ENCODE results near the gene WNT6.

The WNT6 gene

DNA sequence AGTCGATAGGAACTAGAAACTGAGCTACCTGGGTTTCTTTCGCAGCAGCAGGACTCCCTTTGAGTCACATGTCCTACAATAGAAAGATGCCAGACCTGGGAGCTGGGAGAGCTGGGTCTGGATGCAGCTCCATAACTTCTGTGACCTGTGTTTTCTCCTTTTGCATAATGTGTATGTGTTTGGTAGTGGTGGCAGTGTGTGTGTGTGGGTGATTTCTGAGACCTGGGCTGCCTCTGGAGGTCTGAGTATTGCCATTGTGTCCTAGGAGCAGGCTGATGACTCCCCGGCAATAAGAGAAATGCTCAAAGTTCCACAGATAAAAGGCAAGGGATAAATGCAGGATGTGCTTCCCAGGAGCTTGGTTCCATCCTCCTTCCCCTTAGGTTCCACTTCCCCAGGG is 27.5 kb downstream of the WNT6 start:
- TF ChIP-seq EZH2phosphoT487 (IDR thresholded peaks at IDR 0.05; ENCODE audit: low read length) (no peak), EZH2 (optimal IDR thresholded peaks at IDR 0.05; ENCODE audit: low read depth, low read length) (no peak), CTCF (IDR thresholded peaks at IDR 0.05; ENCODE audit: low read length) (no peak)
- Histone ChIP-seq H3F3A (ENCODE audit: insufficient read depth, low read length) (peaks cover 41% of the 10 kb centered on the region), H3K4me3 (ENCODE audit: low read length) (no peak overlapping the region), H3K79me2 (ENCODE audit: low read length) (peaks cover 62% of the 10 kb centered on the region), H3K36me3 (replicated peaks; ENCODE audit: insufficient read depth, low read length) (no peaks in the 10 kb centered on the region), H3K4me2 (ENCODE audit: low read depth, low read length) (peak overlapping the region; percentile 17), H3K9ac (ENCODE audit: low read length) (peak overlapping the region; percentile 55), H3K9me3 (replicated peaks; ENCODE audit: insufficient read depth, low read length) (no peaks in the 10 kb centered on the region), H3K4me1 (ENCODE audit: low read length) (peaks cover 66% of the 10 kb centered on the region), H4K20me1 (ENCODE audit: insufficient read depth, low read length) (no peaks in the 10 kb centered on the region), H3K27me3 (replicated peaks; ENCODE audit: insufficient read depth, low read length) (no peaks in the 10 kb centered on the region), H3K9me2 (replicated peaks; ENCODE audit: insufficient read depth, low read length) (no peaks in the 10 kb centered on the region), H2AFZ (ENCODE audit: low read length) (no peak overlapping the region), H3K27ac (ENCODE audit: low read length) (peak overlapping the region; percentile 86)
- no peak for DNase-seq

DNA sequence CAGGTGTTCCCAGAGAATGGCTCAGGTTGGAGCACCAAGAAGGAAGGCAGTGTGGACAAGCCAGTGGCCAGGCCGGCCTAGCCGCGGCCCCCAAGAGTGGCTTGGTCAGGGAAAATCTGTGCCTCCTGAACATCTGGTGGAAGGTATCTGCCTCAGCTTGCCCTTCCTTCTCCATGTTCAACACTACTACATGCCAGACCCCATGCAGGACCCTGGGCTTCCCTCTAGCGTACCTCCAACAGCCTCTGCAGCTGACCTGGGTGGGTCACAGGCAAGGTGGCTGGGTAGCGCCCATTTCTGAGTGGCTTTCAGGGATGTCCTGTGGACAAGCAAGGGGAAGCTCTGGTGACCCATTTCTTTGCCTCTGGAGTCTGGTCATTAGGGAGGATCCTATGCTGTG is 28.7 kb downstream of the WNT6 start:
- no peaks in the 10 kb centered on the region for H3K9me3 ChIP-seq (replicated peaks; ENCODE audit: insufficient read depth, low read length)
- H3K9me2 ChIP-seq (replicated peaks; ENCODE audit: insufficient read depth, low read length) = no peaks in the 10 kb centered on the region
- H3K4me3 ChIP-seq (ENCODE audit: low read length) = no peak overlapping the region
- no peak overlapping the region for H2AFZ ChIP-seq (ENCODE audit: low read length)
- no peak overlapping the region for H3K9ac ChIP-seq (ENCODE audit: low read length)
- peaks cover 31% of the 10 kb centered on the region for H3F3A ChIP-seq (ENCODE audit: insufficient read depth, low read length)
- H3K36me3 ChIP-seq (replicated peaks; ENCODE audit: insufficient read depth, low read length) = no peaks in the 10 kb centered on the region
- DNase-seq = no peak
- no peak overlapping the region for H3K4me2 ChIP-seq (ENCODE audit: low read depth, low read length)
- peaks cover 65% of the 10 kb centered on the region for H3K4me1 ChIP-seq (ENCODE audit: low read length)
- TF ChIP-seq EZH2phosphoT487 (IDR thresholded peaks at IDR 0.05; ENCODE audit: low read length) = no peak
- no peaks in the 10 kb centered on the region for H4K20me1 ChIP-seq (ENCODE audit: insufficient read depth, low read length)
- no peak overlapping the region for H3K27ac ChIP-seq (ENCODE audit: low read length)
- no peaks in the 10 kb centered on the region for H3K27me3 ChIP-seq (replicated peaks; ENCODE audit: insufficient read depth, low read length)
- H3K79me2 ChIP-seq (ENCODE audit: low read length) = peaks cover 55% of the 10 kb centered on the region

- TF ChIP-seq CTCF (IDR thresholded peaks at IDR 0.05; ENCODE audit: low read length) = no peak
- TF ChIP-seq EZH2 (optimal IDR thresholded peaks at IDR 0.05; ENCODE audit: low read depth, low read length) = no peak
- TF ChIP-seq EZH2phosphoT487 (IDR thresholded peaks at IDR 0.05; ENCODE audit: low read length) = no peak
These were observed 30.3 kb downstream of the WNT6 start for GRCh38 chr2:218889937-218890336.

GRCh38 chr2:218890369-218890768 is 30.8 kb downstream of the WNT6 start:
- no peaks in the 10 kb centered on the region for H4K20me1 ChIP-seq (ENCODE audit: insufficient read depth, low read length)
- peaks cover 53% of the 10 kb centered on the region for H3K79me2 ChIP-seq (ENCODE audit: low read length)
- no peak overlapping the region for H3K9ac ChIP-seq (ENCODE audit: low read length)
- no peaks in the 10 kb centered on the region for H3K9me3 ChIP-seq (replicated peaks; ENCODE audit: insufficient read depth, low read length)
- peaks cover 37% of the 10 kb centered on the region for H3F3A ChIP-seq (ENCODE audit: insufficient read depth, low read length)
- H3K27me3 ChIP-seq (replicated peaks; ENCODE audit: insufficient read depth, low read length) = no peaks in the 10 kb centered on the region
- H3K27ac ChIP-seq (ENCODE audit: low read length) = no peak overlapping the region
- H3K4me2 ChIP-seq (ENCODE audit: low read depth, low read length) = no peak overlapping the region
- no peak for TF ChIP-seq EZH2phosphoT487 (IDR thresholded peaks at IDR 0.05; ENCODE audit: low read length)
- TF ChIP-seq EZH2 (optimal IDR thresholded peaks at IDR 0.05; ENCODE audit: low read depth, low read length) = no peak
- H3K36me3 ChIP-seq (replicated peaks; ENCODE audit: insufficient read depth, low read length) = no peaks in the 10 kb centered on the region
- peaks cover 73% of the 10 kb centered on the region for H3K4me1 ChIP-seq (ENCODE audit: low read length)
- H3K9me2 ChIP-seq (replicated peaks; ENCODE audit: insufficient read depth, low read length) = no peaks in the 10 kb centered on the region
- DNase-seq = no peak
- H3K4me3 ChIP-seq (ENCODE audit: low read length) = no peak overlapping the region
- no peak overlapping the region for H2AFZ ChIP-seq (ENCODE audit: low read length)

More at GRCh38 chr2:218889937-218890336, 30.3 kb downstream of the WNT6 start:
- no peak overlapping the region for H3K4me2 ChIP-seq (ENCODE audit: low read depth, low read length)
- H3K4me1 ChIP-seq (ENCODE audit: low read length) = peaks cover 73% of the 10 kb centered on the region
- peaks cover 38% of the 10 kb centered on the region for H3F3A ChIP-seq (ENCODE audit: insufficient read depth, low read length)
- H3K9me2 ChIP-seq (replicated peaks; ENCODE audit: insufficient read depth, low read length) = no peaks in the 10 kb centered on the region
- no peak overlapping the region for H3K27ac ChIP-seq (ENCODE audit: low read length)
- H3K4me3 ChIP-seq (ENCODE audit: low read length) = no peak overlapping the region
- no peaks in the 10 kb centered on the region for H3K9me3 ChIP-seq (replicated peaks; ENCODE audit: insufficient read depth, low read length)
- H3K9ac ChIP-seq (ENCODE audit: low read length) = no peak overlapping the region
- peaks cover 57% of the 10 kb centered on the region for H3K79me2 ChIP-seq (ENCODE audit: low read length)
- H4K20me1 ChIP-seq (ENCODE audit: insufficient read depth, low read length) = no peaks in the 10 kb centered on the region
- H2AFZ ChIP-seq (ENCODE audit: low read length) = no peak overlapping the region
- no peaks in the 10 kb centered on the region for H3K36me3 ChIP-seq (replicated peaks; ENCODE audit: insufficient read depth, low read length)
- DNase-seq = no peak
- H3K27me3 ChIP-seq (replicated peaks; ENCODE audit: insufficient read depth, low read length) = no peaks in the 10 kb centered on the region
